A549 (cell line): ENCODE data around the gene MAD1L1. TPM values are rescaled to one million over a fixed set of nuclear protein-coding genes. Genes with fewer than 3 reads are reported as not detected.

ENCODE experiments used
- ATAC-seq, 2 experiments: fragments of 200-7000 bp in 1 of 2; fragments of >200 bp in 1 of 2; cut with Nextera tagmentation in 1 of 2; cut with Tn5 transposase in 1 of 2; 3 replicates each; pipeline versions ENCODE4 v1.8.0 to v1.9.1; 2018 to 2020; ENCODE audit warnings: mild to moderate bottlenecking in 1 of 2, moderate library complexity in 1 of 2
- CTCF ChIA-PET: fragments of 300-600 bp; sonication (Branson Sonifier 250); formaldehyde crosslinking; extraction: SDS; loops from one replicate; lab custom pipeline; 2021; ENCODE audit warnings: antibody characterized with exemption, inconsistent platforms; lab: Yijun Ruan, JAX
- POLR2A ChIA-PET: fragments of 350-600 bp; formaldehyde crosslinking; extraction: SDS; loops from one replicate; lab custom pipeline; 2021; ENCODE audit warnings: antibody characterized with exemption, inconsistent platforms; lab: Yijun Ruan, JAX
- DNase-seq, 2 experiments: peaks; one replicate each; pipeline versions ENCODE4 v3.0.0 to v3.0.0-alpha.2; 2011 to 2016; ENCODE audit warnings: low read depth in 1 of 2, low spot score in 1 of 2
- FAIRE-seq: peaks from 2 replicates; lab custom pipeline; 2011; peaks lifted over from hg19 to GRCh38; lab: Jason Lieb, UNC
- H3K27ac ChIP-seq, 2 experiments: fragments of >200 bp; sonication (Bioruptor Twin); formaldehyde crosslinking; 3 replicates each; pipeline ENCODE4 v1.5.1; 2016 to 2017
- H3K4me1 ChIP-seq: fragments of >200 bp; sonication (Bioruptor Twin); formaldehyde crosslinking; 3 replicates; pipeline ENCODE4 v1.6.1; 2016
- H3K4me2 ChIP-seq: fragments of >200 bp; sonication (Bioruptor Twin); formaldehyde crosslinking; 3 replicates; pipeline ENCODE4 v1.6.1; 2016
- H3K4me3 ChIP-seq: fragments of >200 bp; sonication (Bioruptor Twin); formaldehyde crosslinking; 3 replicates; pipeline ENCODE4 v1.5.1; 2016
- H3K9me3 ChIP-seq: fragments of >200 bp; sonication (Bioruptor Twin); formaldehyde crosslinking; 3 replicates; pipeline ENCODE4 v1.6.1; 2016
- BHLHE40 ChIP-seq: IDR thresholded peaks from 2 replicates; pipeline ENCODE4 v1.6.1; 2012; ENCODE audit warnings: low read depth, low read length, inconsistent platforms
- CBX8 ChIP-seq: fragments of 200-600 bp; sonication (generic); IDR thresholded peaks from 2 replicates; pipeline ENCODE4 v1.6.1; 2016
- CHD4 ChIP-seq: fragments of 200-600 bp; sonication (generic); IDR thresholded peaks from 2 replicates; pipeline ENCODE4 v1.6.1; 2016; ENCODE audit warnings: antibody characterized with exemption, mild to moderate bottlenecking, borderline replicate concordance
- EHMT2 ChIP-seq: fragments of 200-600 bp; sonication (generic); IDR thresholded peaks from 2 replicates; pipeline ENCODE4 v1.6.1; 2016; ENCODE audit warnings: antibody characterized with exemption, low read depth, mild to moderate bottlenecking, moderate library complexity
- EP300 ChIP-seq, 2 experiments: fragments of >200 bp; sonication (Bioruptor Twin); formaldehyde crosslinking; IDR thresholded peaks; 2 replicates in 1 of 2; 3 replicates in 1 of 2; pipeline ENCODE4 v1.6.1; 2016 to 2017
- FOSB ChIP-seq: fragments of 250-450 bp; sonication (Bioruptor Pico); IDR thresholded peaks from 2 replicates; pipeline ENCODE4 v1.5.0; 2020; ENCODE audit warnings: mild to moderate bottlenecking, moderate library complexity
- GATA3 ChIP-seq: IDR thresholded peaks from 2 replicates; pipeline ENCODE4 v1.6.1; 2012; ENCODE audit warnings: borderline replicate concordance
- HDAC2 ChIP-seq: fragments of 200-600 bp; sonication (generic); IDR thresholded peaks from 2 replicates; pipeline ENCODE4 v1.6.1; 2016
- HEYL ChIP-seq: fragments of 250-450 bp; sonication (Bioruptor Pico); IDR thresholded peaks from 2 replicates; pipeline ENCODE4 v1.8.0; 2021; ENCODE audit warnings: mild to moderate bottlenecking, moderate library complexity
- HOXA7 ChIP-seq: fragments of 250-450 bp; sonication (Bioruptor Pico); IDR thresholded peaks from 2 replicates; pipeline ENCODE4 v1.5.0; 2020; ENCODE audit warnings: mild to moderate bottlenecking, moderate library complexity
- HOXB5 ChIP-seq: fragments of 250-450 bp; sonication (Bioruptor Pico); IDR thresholded peaks from 2 replicates; pipeline ENCODE4 v1.5.0; 2020; ENCODE audit warnings: mild to moderate bottlenecking, moderate library complexity
- JUNB ChIP-seq: fragments of >200 bp; sonication (Bioruptor Twin); formaldehyde crosslinking; IDR thresholded peaks from 2 replicates; pipeline ENCODE4 v1.6.1; 2016
- KDM1A ChIP-seq: fragments of 200-600 bp; sonication (generic); IDR thresholded peaks from 2 replicates; pipeline ENCODE4 v1.6.1; 2016; ENCODE audit warnings: low read depth, mild to moderate bottlenecking
- MAZ ChIP-seq: fragments of 150-350 bp; IDR thresholded peaks from 2 replicates; pipeline ENCODE4 v1.6.1; 2014; ENCODE audit warnings: antibody characterized with exemption, low read depth, low read length, borderline replicate concordance
- MYC ChIP-seq: IDR thresholded peaks from 2 replicates; pipeline ENCODE4 v1.6.1; 2012; ENCODE audit warnings: mild to moderate bottlenecking, inconsistent platforms, low read length, improper control_type of control experiment, borderline replicate concordance
- NR3C1 ChIP-seq: fragments of >200 bp; sonication (Bioruptor Twin); formaldehyde crosslinking; IDR thresholded peaks from 3 replicates; pipeline ENCODE4 v1.6.1; 2017
- POLR2A ChIP-seq: IDR thresholded peaks from 2 replicates; pipeline ENCODE4 v1.6.1; 2012; ENCODE audit warnings: mild to moderate bottlenecking, low read length
- RAD21 ChIP-seq, 2 experiments: fragments of >200 bp in 1 of 2; sonication (Bioruptor Twin) in 1 of 2; formaldehyde crosslinking in 1 of 2; IDR thresholded peaks in 1 of 2; conservative IDR thresholded peaks in 1 of 2; 2 replicates in 1 of 2; 3 replicates in 1 of 2; pipeline ENCODE4 v1.6.1; 2012 to 2018; ENCODE audit warnings: inconsistent platforms in 1 of 2
- RARB ChIP-seq: fragments of 250-450 bp; sonication (Bioruptor Pico); IDR thresholded peaks from 2 replicates; pipeline ENCODE4 v1.8.0; 2021; ENCODE audit warnings: mild to moderate bottlenecking, moderate library complexity
- RFX5 ChIP-seq: fragments of 450-650 bp; IDR thresholded peaks from 2 replicates; pipeline ENCODE4 v1.7.1; 2014; ENCODE audit warnings: antibody characterized with exemption, mild to moderate bottlenecking, moderate library complexity
- RNF2 ChIP-seq: fragments of 200-600 bp; sonication (generic); IDR thresholded peaks from 2 replicates; pipeline ENCODE4 v1.6.1; 2016; ENCODE audit warnings: low read depth, mild to moderate bottlenecking, antibody characterized with exemption, moderate library complexity, borderline replicate concordance
- SMC3 ChIP-seq: fragments of >200 bp; sonication (Bioruptor Twin); formaldehyde crosslinking; IDR thresholded peaks from 3 replicates; pipeline ENCODE4 v1.6.1; 2018; ENCODE audit warnings: inconsistent platforms
- SREBF2 ChIP-seq: fragments of 450-650 bp; IDR thresholded peaks from 2 replicates; pipeline ENCODE4 v1.6.1; 2014; ENCODE audit warnings: mild to moderate bottlenecking, moderate library complexity
- TP53 ChIP-seq: fragments of 250-450 bp; sonication (Bioruptor Pico); IDR thresholded peaks from 2 replicates; pipeline ENCODE4 v1.5.0; 2021; ENCODE audit warnings: mild to moderate bottlenecking, moderate library complexity
- ZNF302 ChIP-seq: fragments of 250-450 bp; sonication (Bioruptor Pico); IDR thresholded peaks from 2 replicates; pipeline ENCODE4 v1.9.0; 2021; ENCODE audit warnings: inconsistent platforms, mild to moderate bottlenecking, moderate library complexity
- WGBS: methylation state at CpG from one replicate; pipeline ENCODE4 v1.1.6; 2017; ENCODE audit errors: missing lambda C conversion rate; 5-methylcytosine and 5-hydroxymethylcytosine counted together
- polyA plus RNA-seq, 4 experiments: library from polyadenylated mRNA; depleted of rRNA in 3 of 4; stranded (reverse); fragments of >200 nt; fragmentation: RNase III in 1 of 4; extraction: RNeasy Plus Mini Kit Qiagen cat#74134 plus additional on column Dnase treatment in 1 of 4; gene quantifications; 2 replicates in 3 of 4; 3 replicates in 1 of 4; pipeline ENCODE4 v1.2.3, GENCODE V29; 2011 to 2017
- TF ChIP-seq, protein P1 (sequence below): fragments of 450-650 bp; IDR thresholded peaks from 2 replicates; pipeline ENCODE4 v1.6.1; 2014; ENCODE audit warnings: antibody characterized with exemption
- TF ChIP-seq, protein P2 (sequence below): fragments of 250-450 bp; sonication (Bioruptor Pico); IDR thresholded peaks from 2 replicates; pipeline ENCODE4 v1.5.0; 2021; ENCODE audit warnings: mild to moderate bottlenecking, moderate library complexity, borderline replicate concordance
- TF ChIP-seq, protein P3 (sequence below): IDR thresholded peaks from 2 replicates; pipeline ENCODE4 v1.6.1; 2012
- TF ChIP-seq, protein P4 (sequence below): IDR thresholded peaks from 2 replicates; pipeline ENCODE4 v1.6.1; 2012

Gene MAD1L1
- polyA plus RNA-seq, 2 of the 4 experiments (the other 2 are of a cell fraction), result 13.6 to 16.6 TPM

GRCh38 chr7:1934756-1935155, 298.0 kb downstream of the MAD1L1 start:
- H3K4me2 ChIP-seq, result no peak overlapping the region
- DNase-seq (no peak), ATAC-seq (no peak), FAIRE-seq (no peak)
- no peaks in the 10 kb centered on the region for H3K4me1 ChIP-seq
- H3K27ac ChIP-seq, result no peak overlapping the region
- 91% methylated on average over 22 of the region's 22 CpGs for WGBS
- no peaks in the 10 kb centered on the region for H3K9me3 ChIP-seq
- POLR2A ChIA-PET, result no interaction called here
- TF ChIP-seq SREBF2 (no peak), HEYL (CRISPR knock-in tag) (no peak), MAZ (no peak), EP300 (IDR thresholded peaks at IDR 0.05) (no peak), FOSB (CRISPR knock-in tag) (no peak), KDM1A (no peak), RFX5 (no peak), JUNB (no peak), GATA3 (no peak), HOXA7 (CRISPR knock-in tag) (no peak), BHLHE40 (no peak), NR3C1 (no peak), CHD4 (no peak), ZNF302 (CRISPR knock-in tag) (no peak)
- TF ChIP-seq, protein P1, sequence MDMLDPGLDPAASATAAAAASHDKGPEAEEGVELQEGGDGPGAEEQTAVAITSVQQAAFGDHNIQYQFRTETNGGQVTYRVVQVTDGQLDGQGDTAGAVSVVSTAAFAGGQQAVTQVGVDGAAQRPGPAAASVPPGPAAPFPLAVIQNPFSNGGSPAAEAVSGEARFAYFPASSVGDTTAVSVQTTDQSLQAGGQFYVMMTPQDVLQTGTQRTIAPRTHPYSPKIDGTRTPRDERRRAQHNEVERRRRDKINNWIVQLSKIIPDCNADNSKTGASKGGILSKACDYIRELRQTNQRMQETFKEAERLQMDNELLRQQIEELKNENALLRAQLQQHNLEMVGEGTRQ, result no peak
- TF ChIP-seq, protein P2, sequence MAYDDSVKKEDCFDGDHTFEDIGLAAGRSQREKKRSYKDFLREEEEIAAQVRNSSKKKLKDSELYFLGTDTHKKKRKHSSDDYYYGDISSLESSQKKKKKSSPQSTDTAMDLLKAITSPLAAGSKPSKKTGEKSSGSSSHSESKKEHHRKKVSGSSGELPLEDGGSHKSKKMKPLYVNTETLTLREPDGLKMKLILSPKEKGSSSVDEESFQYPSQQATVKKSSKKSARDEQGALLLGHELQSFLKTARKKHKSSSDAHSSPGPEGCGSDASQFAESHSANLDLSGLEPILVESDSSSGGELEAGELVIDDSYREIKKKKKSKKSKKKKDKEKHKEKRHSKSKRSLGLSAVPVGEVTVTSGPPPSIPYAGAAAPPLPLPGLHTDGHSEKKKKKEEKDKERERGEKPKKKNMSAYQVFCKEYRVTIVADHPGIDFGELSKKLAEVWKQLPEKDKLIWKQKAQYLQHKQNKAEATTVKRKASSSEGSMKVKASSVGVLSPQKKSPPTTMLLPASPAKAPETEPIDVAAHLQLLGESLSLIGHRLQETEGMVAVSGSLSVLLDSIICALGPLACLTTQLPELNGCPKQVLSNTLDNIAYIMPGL (CRISPR knock-in tag), result no peak
- CTCF ChIA-PET, result interaction anchor here (1.2 kb wide), 1 partner anchor 8 kb away, joined by 3 read pairs; no protein-coding TSS in a partner anchor
- H3K4me3 ChIP-seq, result no peak overlapping the region

- no peak overlapping the region for H3K4me3 ChIP-seq
- DNase-seq, result no peak
- TF ChIP-seq FOSB (CRISPR knock-in tag) (no peak), EP300 (IDR thresholded peaks at IDR 0.05) (no peak), RNF2 (no peak)
- TF ChIP-seq, protein P3, sequence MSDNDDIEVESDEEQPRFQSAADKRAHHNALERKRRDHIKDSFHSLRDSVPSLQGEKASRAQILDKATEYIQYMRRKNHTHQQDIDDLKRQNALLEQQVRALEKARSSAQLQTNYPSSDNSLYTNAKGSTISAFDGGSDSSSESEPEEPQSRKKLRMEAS, result no peak
- TF ChIP-seq, all 56 proteins: peak for 0
- 96% methylated on average over 20 of the region's 20 CpGs for WGBS
- FAIRE-seq (no peak), ATAC-seq (no peak)
- Histone ChIP-seq H3K9me3 (no peaks in the 10 kb centered on the region), H3K27ac (no peak overlapping the region), H3K4me1 (no peaks in the 10 kb centered on the region), H3K4me2 (no peak overlapping the region)
- POLR2A ChIA-PET, result no interaction called here
- CTCF ChIA-PET, result no interaction called here
Measured at GRCh38 chr7:1934017-1934416, 298.7 kb downstream of the MAD1L1 start.

DNA sequence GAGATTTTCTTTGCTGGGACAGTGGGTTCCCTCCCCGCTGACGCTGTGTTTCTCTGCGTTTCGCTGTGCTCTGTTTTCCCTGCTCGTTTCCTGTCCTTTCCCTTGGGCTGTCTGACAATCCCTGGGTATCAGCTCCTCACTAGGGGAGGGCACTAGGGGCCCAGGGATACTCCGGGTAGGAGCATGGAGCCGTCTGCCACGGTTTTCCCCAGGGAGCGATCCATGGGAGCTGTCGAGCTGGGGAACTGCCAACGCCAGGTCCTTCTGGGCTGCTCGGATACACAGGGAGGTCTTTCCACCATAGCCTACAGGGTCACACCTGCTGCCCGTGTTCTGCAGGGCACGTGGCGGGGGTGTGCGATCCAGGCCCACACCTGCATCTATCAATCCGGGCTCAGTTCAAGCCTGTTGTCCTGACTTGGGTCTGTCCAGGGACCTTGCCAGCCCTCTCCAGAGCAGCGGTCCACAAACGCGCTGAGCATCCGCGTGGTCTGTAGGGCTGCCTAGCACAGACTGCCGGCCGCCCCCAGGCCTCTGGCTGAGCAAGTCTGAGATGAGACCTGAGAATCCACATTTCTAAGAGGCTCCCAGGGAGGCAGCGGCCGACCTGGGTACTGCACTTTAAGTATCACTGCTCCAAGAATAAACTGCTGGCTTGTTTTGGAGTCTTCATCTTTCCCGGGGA, 299.5 kb downstream of the MAD1L1 start:
- no peak overlapping the region for H3K4me2 ChIP-seq
- DNase-seq (no peak), FAIRE-seq (no peak), ATAC-seq (no peak)
- H3K27ac ChIP-seq, result no peak overlapping the region
- no peak overlapping the region for H3K4me3 ChIP-seq
- ChIA-PET POLR2A (no interaction called here), CTCF (no interaction called here)
- TF ChIP-seq RARB (CRISPR knock-in tag), result no peak
- no peak for TF ChIP-seq POLR2A
- TF ChIP-seq, protein P4, sequence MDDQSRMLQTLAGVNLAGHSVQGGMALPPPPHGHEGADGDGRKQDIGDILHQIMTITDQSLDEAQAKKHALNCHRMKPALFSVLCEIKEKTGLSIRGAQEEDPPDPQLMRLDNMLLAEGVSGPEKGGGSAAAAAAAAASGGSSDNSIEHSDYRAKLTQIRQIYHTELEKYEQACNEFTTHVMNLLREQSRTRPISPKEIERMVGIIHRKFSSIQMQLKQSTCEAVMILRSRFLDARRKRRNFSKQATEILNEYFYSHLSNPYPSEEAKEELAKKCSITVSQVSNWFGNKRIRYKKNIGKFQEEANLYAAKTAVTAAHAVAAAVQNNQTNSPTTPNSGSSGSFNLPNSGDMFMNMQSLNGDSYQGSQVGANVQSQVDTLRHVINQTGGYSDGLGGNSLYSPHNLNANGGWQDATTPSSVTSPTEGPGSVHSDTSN, result no peak
- TF ChIP-seq MYC, result no peak
- TF ChIP-seq, protein P2 (CRISPR knock-in tag), result no peak
- no peak for TF ChIP-seq CBX8
- no peak for TF ChIP-seq HDAC2
- no peak for TF ChIP-seq EHMT2
- no peak for TF ChIP-seq RAD21 (conservative IDR thresholded peaks at IDR 0.05 in 1 of 2, IDR thresholded peaks at IDR 0.05 in 1 of 2)
- no peak for TF ChIP-seq RFX5
- no peak for TF ChIP-seq HOXB5
- TF ChIP-seq TP53 (CRISPR knock-in tag), result no peak
- no peak for TF ChIP-seq SMC3
- H3K4me1 ChIP-seq, result no peaks in the 10 kb centered on the region
- no peaks in the 10 kb centered on the region for H3K9me3 ChIP-seq
- 88% methylated on average over 27 of the region's 27 CpGs for whole genome bisulfite sequencing
